GM18508 (cell line): ENCODE measurements around the gene XXYLT1.
"Not testable (repeated sequence)": the region's sequence is repeated elsewhere in the genome, so short reads cannot be mapped to it uniquely, and the experiment has no call there.

Experiments
- ATAC-seq: cut with Tn5 transposase; IDR thresholded peaks from one replicate; pipeline ENCODE4 v1.9.1; 2021; ENCODE audit warnings: moderate number of reproducible peaks; ENCODE audit not compliant: insufficient read depth, unreplicated experiment

Gene XXYLT1

GRCh38 chr3:195058336-195059005 lies 212.5 kb downstream of the XXYLT1 start:
- ATAC-seq: no peak

- no peak for ATAC-seq
Observed at GRCh38 chr3:195057716-195058115, 213.2 kb downstream of the XXYLT1 start.

- ATAC-seq: no peak
Observed at GRCh38 chr3:195056506-195056905, 214.5 kb downstream of the XXYLT1 start.

GRCh38 chr3:195054311-195054710 lies 216.6 kb downstream of the XXYLT1 start:
- no peak for ATAC-seq

GRCh38 chr3:195052939-195053338 lies 218.0 kb downstream of the XXYLT1 start:
- ATAC-seq: no peak

GRCh38 chr3:195050296-195050695 lies 220.7 kb downstream of the XXYLT1 start:
- ATAC-seq: not testable (repeated sequence)

GRCh38 chr3:195048059-195048905 lies 222.7 kb downstream of the XXYLT1 start:
- ATAC-seq: no peak

GRCh38 chr3:195047536-195047935 lies 223.4 kb downstream of the XXYLT1 start:
- no peak for ATAC-seq

GRCh38 chr3:195046441-195046840 lies 224.5 kb downstream of the XXYLT1 start:
- no peak for ATAC-seq

- ATAC-seq: no peak
Observed at GRCh38 chr3:195045481-195046210, 225.3 kb downstream of the XXYLT1 start.

- no peak for ATAC-seq
Observed at GRCh38 chr3:195044411-195044810, 226.5 kb downstream of the XXYLT1 start.

- ATAC-seq: no peak
Observed at GRCh38 chr3:195043607-195044339, 227.2 kb downstream of the XXYLT1 start.

- ATAC-seq: no peak
Observed at GRCh38 chr3:195042743-195043606, 228.0 kb downstream of the XXYLT1 start.

GRCh38 chr3:195041871-195042742 lies 228.9 kb downstream of the XXYLT1 start:
- no peak for ATAC-seq

GRCh38 chr3:195040773-195041520 lies 230.0 kb downstream of the XXYLT1 start:
- no peak for ATAC-seq

GRCh38 chr3:195040094-195040493 lies 230.9 kb downstream of the XXYLT1 start:
- no peak for ATAC-seq

- no peak for ATAC-seq
Observed at GRCh38 chr3:195039180-195039843, 231.6 kb downstream of the XXYLT1 start.
